Uterus (tissue), 2 donors: ENCODE results near the gene ERC2.

ENCODE experiments used
- CTCF ChIP-seq, 4 experiments: fragments of 200-600 bp in 2 of 4; fragments of 450-650 bp in 2 of 4; sonication (generic) in 2 of 4; IDR thresholded peaks; one replicate each; pipeline ENCODE4 v1.5.1; 2016 to 2019; ENCODE audit warnings: antibody characterized with exemption in 4 of 4, mild to moderate bottlenecking in 2 of 4, moderate library complexity in 1 of 4
- POLR2A ChIP-seq, 2 donors: fragments of 450-650 bp; IDR thresholded peaks; one replicate each; pipeline ENCODE4 v1.6.1; 2016; ENCODE audit warnings: antibody characterized with exemption in 2 of 2, mild to moderate bottlenecking in 1 of 2, moderate library complexity in 1 of 2

- TF ChIP-seq CTCF (IDR thresholded peaks at IDR 0.05) (no peak), POLR2A (IDR thresholded peaks at IDR 0.05) (no peak)
These were observed 503.7 kb downstream of the ERC2 start for GRCh38 chr3:55964491-55964985.
